ENCODE data around the gene RUNX2.
A peak's percentile ranks its signal among the peaks of the same experiment; 100 is the strongest.
"Not testable (repeated sequence)": the region's sequence is repeated elsewhere in the genome, so short reads cannot be mapped to it uniquely, and the experiment has no call there.

RUNX2 gene

DNA sequence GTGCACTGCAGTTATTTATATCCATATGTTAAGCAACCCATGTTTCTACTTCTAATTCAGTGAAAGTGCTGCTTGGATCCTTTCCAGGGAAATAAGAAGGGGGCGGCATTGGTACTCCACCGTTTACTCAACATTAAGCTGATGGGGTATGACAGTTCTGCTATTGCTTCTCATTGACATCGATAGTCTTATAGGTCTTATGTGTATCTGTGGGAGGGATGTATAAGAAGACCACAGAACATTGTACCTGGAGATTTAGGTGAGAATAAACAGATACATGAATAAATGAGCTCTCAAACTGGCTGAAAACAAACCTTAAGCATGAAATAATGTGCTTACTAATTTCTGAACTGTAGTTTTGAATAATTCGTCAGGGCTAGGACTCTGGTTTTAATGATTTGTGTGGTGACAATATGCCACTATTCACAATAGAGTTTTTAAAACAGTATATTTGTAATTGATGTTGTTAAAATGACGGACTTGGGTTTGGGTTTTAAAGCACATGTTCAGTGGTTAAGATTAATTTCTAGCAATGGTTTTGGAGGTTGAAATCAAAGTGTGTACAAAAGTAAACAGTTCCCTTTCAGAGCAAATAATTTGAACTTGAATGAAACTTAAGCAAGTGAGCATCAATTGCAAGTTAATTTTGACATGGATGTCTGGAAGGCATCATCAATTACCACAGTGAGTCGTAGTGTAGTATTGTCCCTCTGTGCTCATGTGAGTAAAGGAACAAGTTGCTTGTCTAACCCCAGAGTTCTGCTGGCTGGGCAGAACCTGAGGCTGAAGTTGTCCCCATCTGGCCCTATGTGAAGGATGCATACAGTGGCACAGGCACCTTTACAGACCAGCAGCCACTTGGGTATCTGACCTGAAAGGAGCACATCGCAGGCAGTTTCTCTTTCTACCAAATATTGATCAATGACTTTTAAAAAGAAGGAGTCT lies 134.3 kb downstream of the RUNX2 start:
- no peak for DNase-seq

GRCh38 chr6:45464685-45465084 lies 136.6 kb downstream of the RUNX2 start:
- no peak for DNase-seq

- no peak for DNase-seq
Measured at GRCh38 chr6:45466686-45467085, 138.6 kb downstream of the RUNX2 start.

DNA sequence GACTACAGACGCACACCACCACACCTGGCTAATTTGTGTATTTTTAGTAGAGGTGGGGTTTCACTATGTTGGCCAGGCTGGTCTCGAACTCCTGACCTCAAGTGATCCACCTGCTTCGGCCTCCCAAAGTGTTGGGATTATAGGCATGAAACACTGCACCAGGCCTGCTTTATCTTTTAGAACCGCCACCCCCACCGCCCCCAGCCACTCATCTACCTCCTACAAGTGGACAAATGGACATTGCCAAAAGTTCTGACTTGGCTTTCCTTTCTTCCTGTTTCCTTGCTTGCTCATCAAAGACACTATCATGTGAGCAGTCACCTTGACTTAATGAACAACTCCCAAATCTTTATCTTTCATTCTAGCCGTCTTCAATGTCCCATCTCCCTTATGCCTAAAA lies 139.3 kb downstream of the RUNX2 start:
- not testable (repeated sequence) for DNase-seq

GRCh38 chr6:45467853-45468252 lies 139.7 kb downstream of the RUNX2 start:
- DNase-seq = no peak

- DNase-seq = no peak
Measured at GRCh38 chr6:45469663-45470062, 141.5 kb downstream of the RUNX2 start.

GRCh38 chr6:45470131-45470738 lies 142.1 kb downstream of the RUNX2 start:
- DNase-seq = no peak

GRCh38 chr6:45472382-45472781 lies 144.3 kb downstream of the RUNX2 start:
- no peak for DNase-seq

DNA sequence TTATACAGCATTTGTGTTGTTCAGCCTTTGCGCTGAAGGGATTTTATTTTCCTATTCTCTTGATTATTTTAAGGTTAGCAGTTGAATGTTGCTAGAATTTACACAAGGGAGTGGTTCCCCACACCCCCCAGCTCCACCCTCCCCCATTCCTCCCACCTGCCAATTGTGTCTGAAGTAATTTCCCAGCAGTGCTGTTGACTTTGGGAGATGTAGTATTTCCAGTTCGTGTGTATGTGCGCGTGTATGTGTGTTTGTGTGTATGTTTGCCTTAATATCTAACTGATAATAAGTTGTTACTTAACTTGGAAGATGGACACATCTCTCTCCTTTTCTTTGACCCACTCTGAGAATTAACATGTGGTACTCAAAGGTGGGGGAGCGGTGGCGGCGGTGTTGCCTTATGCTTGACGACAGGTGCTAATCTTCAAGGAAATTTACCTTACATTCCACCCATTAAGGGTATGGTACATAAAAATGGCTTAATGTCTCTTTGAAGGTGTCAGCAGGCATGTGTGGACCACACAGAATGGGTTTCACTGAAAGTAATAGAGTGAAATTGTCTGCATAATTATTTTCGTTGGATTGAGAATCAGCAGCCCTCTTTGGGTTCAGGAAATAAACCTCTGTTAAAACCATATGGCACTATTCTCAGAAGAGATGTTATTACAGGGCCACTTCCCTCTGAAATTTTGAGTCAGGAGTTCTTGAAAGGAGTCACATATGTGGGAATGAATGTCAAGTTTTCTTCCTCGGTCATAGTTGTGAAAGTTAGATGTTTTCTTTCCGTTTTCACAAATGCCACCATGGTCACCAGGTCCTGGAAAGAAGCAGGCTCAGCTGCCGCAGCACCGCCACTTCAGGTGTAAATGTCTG lies 145.2 kb downstream of the RUNX2 start:
- no peak for DNase-seq

DNA sequence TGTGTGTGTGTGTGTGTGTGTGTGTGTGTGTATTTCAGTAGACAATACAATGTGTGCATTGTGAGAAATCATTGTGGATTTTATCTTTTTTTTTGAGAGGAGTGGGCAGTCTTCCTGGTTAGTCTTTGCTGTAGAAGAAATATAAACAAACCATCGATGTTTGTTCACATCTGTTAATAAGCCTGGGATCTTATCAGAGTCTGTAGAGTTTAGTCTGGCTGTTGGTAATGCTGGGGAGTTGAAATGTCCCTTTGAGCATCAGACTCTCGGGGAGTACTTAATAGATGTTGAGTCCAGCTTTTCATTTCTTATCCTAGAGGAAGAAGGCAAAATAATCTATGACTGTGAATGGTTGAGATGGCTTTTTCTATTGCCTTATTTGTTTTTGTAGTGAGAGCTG lies 146.2 kb downstream of the RUNX2 start:
- DNase-seq = no peak

DNA sequence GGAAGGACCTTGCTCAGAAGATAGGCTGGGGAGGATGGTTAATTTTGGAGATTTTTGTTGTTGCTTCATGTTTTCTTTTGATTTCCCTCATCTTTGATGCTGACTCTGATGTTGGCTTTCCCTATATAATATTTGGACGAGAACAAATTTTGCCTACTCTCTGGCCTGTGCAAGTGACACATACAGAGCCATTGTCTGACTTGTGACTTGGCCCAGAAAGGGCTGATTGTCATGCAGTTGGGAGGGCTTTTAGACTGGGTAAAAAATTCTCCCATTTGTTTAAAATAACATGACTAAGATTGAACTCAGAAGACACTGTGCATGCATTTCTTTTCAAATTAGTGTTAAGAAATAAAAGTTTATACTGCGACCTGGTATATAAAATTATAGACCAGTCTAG lies 148.2 kb downstream of the RUNX2 start:
- DNase-seq = no peak

- no peak for DNase-seq
Measured at GRCh38 chr6:45477278-45477677, 149.1 kb downstream of the RUNX2 start.

- DNase-seq = no peak
Measured at GRCh38 chr6:45477790-45478189, 149.7 kb downstream of the RUNX2 start.

- no peak for DNase-seq
Measured at GRCh38 chr6:45478240-45478639, 150.1 kb downstream of the RUNX2 start.

- DNase-seq = no peak
Measured at GRCh38 chr6:45479834-45480751, 152.0 kb downstream of the RUNX2 start.

DNA sequence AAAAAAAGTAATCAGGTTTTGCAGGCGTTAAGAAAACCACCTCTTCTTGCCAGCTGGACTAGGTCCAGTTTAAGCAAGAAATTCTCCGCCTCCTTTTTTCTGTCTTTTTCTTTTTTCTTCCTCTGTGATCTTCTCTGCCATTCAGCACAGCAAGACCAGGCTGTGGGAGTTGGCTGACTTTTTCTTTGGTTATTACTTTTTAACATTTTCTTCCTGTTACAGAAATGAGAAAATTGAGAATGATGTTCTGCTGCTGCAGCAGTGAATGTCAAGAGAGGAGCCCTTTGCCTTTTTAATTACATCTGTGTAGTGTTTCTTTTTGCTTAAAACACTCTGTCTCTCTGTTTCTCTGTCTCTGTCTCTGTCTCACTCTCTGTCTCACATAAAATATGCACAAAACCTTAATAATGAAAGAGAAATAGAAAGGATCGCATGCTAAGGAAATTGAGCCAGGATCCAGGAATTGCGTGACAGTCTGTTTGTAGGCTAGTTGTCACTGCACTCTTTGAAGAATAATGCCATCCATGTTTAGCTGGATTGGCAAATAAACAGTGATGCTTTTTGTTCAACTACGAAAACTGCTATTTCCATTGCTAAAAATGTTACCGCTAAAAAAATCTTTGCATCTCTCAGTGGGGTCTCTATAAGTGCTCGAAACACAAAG lies 152.8 kb downstream of the RUNX2 start:
- DNase-seq = no peak

- DNase-seq = no peak
Measured at GRCh38 chr6:45483021-45483420, 154.9 kb downstream of the RUNX2 start.

- DNase-seq = no peak
Measured at GRCh38 chr6:45483501-45483900, 155.4 kb downstream of the RUNX2 start.

DNA sequence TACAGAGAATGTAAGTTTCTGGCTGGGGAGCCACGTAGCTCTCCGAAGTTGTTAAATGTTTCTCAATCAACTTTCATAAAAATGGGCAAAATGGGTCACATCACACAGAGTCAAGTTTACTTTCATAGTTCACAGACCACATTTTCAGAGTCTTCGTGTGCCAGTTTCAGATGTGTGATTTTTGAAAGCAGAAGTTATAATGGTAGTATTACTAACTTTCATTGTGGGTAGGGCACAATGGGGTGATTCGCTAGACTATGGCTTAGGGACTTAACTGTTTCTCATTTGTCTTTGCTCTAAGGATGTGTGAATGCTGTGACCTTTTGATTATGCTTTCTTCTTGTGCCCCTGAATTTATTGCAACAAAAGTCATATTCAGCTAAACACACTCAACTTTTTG lies 158.6 kb downstream of the RUNX2 start:
- DNase-seq = no peak

DNA sequence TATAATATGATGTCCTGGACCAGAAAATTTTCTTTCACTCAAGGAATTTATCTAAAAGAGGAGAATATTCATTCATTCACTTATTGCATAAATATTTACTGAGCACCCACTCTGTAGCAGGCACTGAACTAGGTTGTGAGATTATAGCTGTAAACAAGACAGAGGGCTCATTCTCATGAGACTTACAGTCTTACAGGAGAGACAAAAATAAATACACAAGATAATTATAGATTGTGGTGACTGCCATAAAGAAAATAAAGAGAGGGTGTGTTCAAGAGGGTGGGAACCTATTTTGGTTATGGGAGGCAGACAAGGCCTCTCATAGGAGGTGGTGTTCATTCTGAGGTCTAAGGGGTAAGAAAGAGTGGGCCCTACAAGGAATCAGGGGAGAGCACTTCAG lies 159.5 kb downstream of the RUNX2 start:
- peak; percentile 6 for DNase-seq

DNA sequence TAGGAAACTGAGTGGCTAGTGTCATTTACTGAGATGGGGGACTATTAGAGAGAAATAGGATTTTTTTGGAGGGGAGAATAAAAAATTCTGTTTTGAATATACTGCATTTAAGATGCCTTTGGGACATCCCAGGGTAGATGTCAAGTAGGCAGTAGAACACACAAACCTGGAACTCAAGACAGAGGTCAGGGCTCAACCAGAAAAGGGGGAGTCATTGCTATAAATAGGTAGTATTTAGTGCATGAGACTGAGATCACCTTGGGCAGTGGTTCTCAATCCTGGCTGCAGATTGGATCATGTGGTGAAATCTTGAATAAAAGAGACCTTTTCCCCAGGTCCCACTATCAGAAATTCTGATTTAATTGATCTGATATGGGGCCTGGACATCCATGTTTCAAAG lies 160.1 kb downstream of the RUNX2 start:
- DNase-seq = no peak

GRCh38 chr6:45488889-45489288 lies 160.8 kb downstream of the RUNX2 start:
- no peak for DNase-seq

All from NCI-H1436 treated with DMSO at 0.1 percent for 48 hours (cell line).